ENCODE measurements around the gene KLK4. TPM values are rescaled to one million over a fixed set of nuclear protein-coding genes. Genes with fewer than 3 reads are reported as not detected.

KLK4 gene, protein sequence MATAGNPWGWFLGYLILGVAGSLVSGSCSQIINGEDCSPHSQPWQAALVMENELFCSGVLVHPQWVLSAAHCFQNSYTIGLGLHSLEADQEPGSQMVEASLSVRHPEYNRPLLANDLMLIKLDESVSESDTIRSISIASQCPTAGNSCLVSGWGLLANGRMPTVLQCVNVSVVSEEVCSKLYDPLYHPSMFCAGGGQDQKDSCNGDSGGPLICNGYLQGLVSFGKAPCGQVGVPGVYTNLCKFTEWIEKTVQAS
- total RNA-seq = not detected in 2 replicates

DNA sequence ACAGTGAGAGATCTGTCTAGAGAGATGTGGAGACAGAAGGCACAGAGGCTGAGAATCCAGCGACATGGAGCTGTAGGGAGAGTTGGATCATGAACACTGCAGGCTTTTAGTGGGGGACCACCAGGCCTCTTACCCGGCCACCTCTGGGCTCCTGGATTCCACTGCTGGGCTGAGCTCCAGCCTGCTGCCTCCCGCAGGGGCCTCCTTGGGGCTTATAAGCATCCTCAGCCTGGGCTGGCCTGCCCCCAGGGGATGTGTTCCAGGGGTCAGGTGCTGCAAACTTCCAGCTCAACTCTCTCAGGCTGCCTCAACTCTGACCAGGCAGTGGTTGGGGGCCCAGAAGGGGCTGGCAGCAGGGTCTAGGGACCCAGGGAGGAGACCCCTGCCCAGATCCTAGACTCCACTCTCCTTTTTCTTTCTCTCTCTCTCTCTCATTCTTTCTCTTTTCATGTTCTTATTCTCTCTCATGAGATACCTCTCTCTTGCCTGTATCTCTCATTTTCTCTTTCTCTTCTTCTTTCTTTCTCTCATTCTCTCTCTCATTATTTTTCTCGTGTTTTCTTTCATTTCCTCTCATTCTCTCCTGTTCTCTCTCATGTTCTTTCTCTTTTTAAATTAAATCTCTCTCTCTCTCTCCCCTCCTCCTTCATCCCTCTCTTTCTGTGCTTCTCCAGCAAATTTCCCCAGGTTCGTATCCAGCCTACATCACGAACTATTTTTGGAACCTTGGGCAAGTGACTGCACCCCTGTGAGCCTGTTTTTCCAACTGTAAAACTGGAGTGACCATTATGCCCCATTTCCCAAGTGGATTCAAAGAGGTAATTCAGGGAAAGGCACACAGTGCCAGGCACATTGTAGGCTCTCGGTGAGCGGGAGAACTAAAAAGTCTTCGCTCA is at the start of gene KLK4:
Gene KLK4 (minus strand): TSS at position 190 of the 896 bp plus-strand sequence. CDS start 657 bp downstream, outside the sequence.

DNA sequence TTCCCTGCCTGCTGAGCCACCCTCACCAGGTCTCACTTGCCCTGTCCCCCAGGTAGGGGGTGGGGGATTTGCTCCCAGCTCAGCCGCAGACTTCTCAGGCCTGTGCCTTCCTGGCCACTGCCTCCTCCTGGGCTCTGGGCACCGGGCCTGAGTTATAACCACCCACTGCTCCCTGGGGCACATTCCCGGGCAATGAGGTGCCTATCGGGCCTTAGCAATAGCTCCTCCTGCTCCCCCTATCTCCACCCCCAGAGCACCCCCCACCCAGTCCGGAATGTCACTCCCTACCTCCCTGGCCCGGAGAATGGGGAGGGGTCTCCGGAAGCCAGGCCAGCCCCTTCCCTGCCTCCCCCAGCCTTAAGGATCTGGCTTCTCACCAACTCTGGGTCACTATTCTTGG is 41.7 kb upstream of the KLK4 start, which contains the start of gene KLK5:
Gene KLK5 (minus strand): TSS at position 129 of the 400 bp plus-strand sequence. CDS start 381 bp downstream, outside the sequence.

DNA sequence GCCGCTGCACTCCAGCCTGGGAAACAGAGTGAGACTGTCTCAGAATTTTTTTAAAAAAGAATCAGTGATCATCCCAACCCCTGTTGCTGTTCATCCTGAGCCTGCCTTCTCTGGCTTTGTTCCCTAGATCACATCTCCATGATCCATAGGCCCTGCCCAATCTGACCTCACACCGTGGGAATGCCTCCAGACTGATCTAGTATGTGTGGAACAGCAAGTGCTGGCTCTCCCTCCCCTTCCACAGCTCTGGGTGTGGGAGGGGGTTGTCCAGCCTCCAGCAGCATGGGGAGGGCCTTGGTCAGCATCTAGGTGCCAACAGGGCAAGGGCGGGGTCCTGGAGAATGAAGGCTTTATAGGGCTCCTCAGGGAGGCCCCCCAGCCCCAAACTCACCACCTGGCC is 38.1 kb downstream of the KLK4 start, which contains the start of gene KLK2:
Gene KLK2 (plus strand): TSS at position 384 of the 400 bp plus-strand sequence. CDS start 35 bp downstream, outside the sequence.

Other genes with a start within 250 kb of the KLK4 start
- 1.0 and 1.9 TPM in 2 replicates for gene SHANK1, start 191.6 kb downstream of the KLK4 start, total RNA-seq
- 17.5 and 22.1 TPM in 2 replicates for gene CLEC11A, start 188.0 kb downstream of the KLK4 start, total RNA-seq
- gene GPR32, start 140.9 kb downstream of the KLK4 start, total RNA-seq = not detected in 2 replicates
- not detected in 2 replicates for gene ACP4, start 121.0 kb downstream of the KLK4 start, total RNA-seq
- not detected in 2 replicates for gene KLK1, start 87.6 kb downstream of the KLK4 start, total RNA-seq
- gene KLK15, start 77.8 kb downstream of the KLK4 start, total RNA-seq = 0.09 TPM in 1 of 2 replicates, not detected in the other
- not detected in 2 replicates for gene KLK3, start 56.5 kb downstream of the KLK4 start, total RNA-seq
- gene KLK2, start 38.0 kb downstream of the KLK4 start, total RNA-seq = not detected in 2 replicates
- not detected in 2 replicates for gene KLK5, start 41.6 kb upstream of the KLK4 start, total RNA-seq
- 0.09 TPM in 1 of 2 replicates, not detected in the other for gene KLK6, start 58.2 kb upstream of the KLK4 start, total RNA-seq
- gene KLK7, start 72.5 kb upstream of the KLK4 start, total RNA-seq = not detected in 2 replicates
- gene KLK8, start 90.2 kb upstream of the KLK4 start, total RNA-seq = not detected in 2 replicates
- gene KLK10, start 108.3 kb upstream of the KLK4 start, total RNA-seq = under 0.01 TPM in 1 of 2 replicates, not detected in the other
- gene KLK11, start 115.2 kb upstream of the KLK4 start, total RNA-seq = not detected in 2 replicates
- not detected in 2 replicates for gene KLK12, start 123.6 kb upstream of the KLK4 start, total RNA-seq
- gene KLK13, start 153.7 kb upstream of the KLK4 start, total RNA-seq = not detected in 2 replicates
- gene KLK14, start 171.5 kb upstream of the KLK4 start, total RNA-seq = 0.19 TPM in 1 of 2 replicates, not detected in the other
- gene CTU1, start 197.0 kb upstream of the KLK4 start, total RNA-seq = 5.8 and 7.3 TPM in 2 replicates
- 0.09 TPM in 1 of 2 replicates, not detected in the other for gene SIGLEC9, start 213.5 kb upstream of the KLK4 start, total RNA-seq
- gene SIGLEC7, start 230.9 kb upstream of the KLK4 start, total RNA-seq = under 0.01 TPM in 1 of 2 replicates, not detected in the other